A549 treated with ZK216348 at 1 μM for 4 hours (cell line): Measurements from ENCODE around the gene DNAJB4. TPM values are rescaled to one million over a fixed set of nuclear protein-coding genes. Genes with fewer than 3 reads are reported as not detected.

Source experiments
- total RNA-seq: library from RNA; stranded (reverse); fragments of 200-300 nt; extraction: Qiagen RNA extraction; gene quantifications from 5 replicates; pipeline ENCODE4 v1.2.3, GENCODE V29; 2022; ENCODE audit warnings: low read depth

The DNAJB4 gene
- total RNA-seq: 36.5 to 92.4 TPM (median 41.4 TPM) in 5 replicates

DNA sequence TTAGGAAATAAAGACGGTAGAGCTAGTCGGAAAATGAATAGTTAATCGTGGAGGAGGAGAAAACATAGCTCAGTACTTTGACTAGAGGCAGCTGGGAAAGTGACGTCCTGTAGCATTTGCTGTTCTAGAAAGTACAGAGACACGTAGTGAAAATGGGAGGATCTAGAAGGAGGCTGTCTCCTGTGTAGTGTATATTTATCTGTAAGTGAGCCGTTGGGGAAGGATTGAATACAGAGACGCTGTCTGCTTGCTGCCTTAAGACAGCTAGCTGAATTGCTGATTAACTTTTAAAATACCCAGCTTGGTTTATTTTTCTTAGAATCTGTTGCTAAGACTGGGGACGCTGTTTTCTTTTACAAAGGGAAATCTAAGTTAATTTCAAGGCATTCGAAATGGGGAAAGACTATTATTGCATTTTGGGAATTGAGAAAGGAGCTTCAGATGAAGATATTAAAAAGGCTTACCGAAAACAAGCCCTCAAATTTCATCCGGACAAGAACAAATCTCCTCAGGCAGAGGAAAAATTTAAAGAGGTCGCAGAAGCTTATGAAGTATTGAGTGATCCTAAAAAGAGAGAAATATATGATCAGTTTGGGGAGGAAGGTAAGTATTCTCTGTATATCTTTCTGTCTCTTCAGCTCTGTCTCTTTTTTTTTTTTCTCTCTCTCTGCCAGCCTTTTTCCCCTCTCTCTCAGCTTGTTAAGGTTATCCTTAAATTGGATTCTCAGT lies at the start of gene DNAJB4:
Gene DNAJB4, plus strand, starts transcription at position 221 of the 729 bp plus-strand sequence. Its CDS starts 172 bp downstream, at position 393.

DNA sequence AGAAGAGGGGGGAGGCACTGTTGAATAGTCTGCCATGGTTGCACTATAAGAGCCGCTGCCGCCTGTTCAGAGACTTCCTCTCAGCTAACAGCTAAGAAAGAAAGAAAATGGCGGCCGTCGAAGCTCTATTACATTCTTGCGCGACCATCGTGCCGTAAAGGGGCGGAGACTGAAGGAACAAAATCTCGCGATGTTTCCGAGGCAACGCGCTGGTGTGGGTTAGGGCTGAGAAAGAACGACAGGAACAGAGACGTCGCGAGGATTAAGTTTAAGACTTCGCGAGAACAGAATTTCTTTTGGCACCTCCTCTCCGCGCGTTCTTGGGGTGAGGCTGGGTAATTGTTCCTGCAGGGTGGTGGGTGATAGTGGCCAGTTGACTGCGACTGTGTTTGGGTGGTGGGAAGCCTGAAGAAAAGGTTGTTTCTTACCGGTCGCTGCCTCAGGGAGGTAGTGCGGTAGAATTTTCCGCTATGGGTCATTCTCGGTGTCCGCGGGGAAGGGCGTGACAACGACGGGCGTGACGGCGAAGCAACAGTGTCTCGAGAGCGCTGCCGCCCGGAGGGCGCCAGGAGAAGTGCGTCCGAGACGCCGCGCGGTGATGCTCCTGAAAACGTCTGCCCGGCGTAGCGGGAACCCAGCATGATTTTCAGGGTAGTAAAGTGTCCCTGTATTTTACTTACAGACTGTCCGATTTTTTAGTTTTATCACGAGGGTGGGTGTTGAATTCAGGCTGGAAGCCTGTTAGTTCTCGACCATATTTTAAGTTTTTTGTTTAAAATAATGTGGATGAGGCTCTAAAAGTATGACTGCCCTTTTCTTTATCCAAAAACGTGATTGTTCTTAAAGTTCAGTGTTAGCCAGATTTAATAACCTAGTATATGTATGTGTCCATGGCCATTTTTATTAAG lies 25.5 kb upstream of the DNAJB4 start, which contains the start of gene FUBP1:
Gene FUBP1, minus strand, starts transcription at position 104 of the 908 bp plus-strand sequence. Its CDS starts 68 bp downstream, at position 36.

DNA sequence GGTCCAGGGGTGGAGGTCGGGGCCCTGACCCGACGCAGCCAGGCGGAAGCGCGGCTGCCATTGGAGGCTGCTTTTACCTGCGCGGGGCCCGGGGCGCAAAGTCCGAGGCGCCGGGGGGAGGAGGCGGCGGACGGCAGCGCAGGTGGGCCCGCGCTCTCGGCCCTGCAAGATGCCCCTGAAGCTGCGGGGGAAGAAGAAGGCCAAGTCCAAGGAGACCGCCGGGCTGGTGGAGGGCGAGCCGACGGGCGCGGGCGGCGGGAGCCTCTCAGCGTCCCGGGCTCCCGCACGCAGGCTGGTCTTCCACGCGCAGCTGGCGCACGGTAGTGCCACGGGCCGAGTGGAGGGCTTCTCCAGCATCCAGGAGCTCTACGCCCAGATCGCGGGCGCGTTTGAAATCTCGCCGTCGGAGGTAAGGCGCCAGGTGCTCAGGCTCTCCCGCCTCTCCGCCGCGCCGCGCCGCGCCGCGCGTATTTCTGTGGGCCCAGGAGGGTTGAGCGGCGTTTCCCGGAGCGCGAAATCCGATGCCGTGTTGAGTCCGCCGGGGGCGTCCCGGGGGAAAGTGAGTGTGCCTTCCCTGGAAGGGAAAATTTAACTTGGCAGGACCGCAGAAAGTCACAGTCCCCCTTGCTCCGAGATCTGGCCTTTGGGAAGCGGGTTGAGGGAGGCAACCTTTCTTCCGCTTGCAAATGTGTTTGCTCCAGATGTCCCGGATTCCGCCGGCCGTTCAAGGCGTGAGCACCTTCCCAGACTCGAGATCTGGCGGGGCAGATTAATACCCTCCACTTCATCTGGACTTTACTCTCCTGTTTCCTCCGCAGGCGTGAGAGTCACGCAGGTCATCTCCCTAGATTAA lies 41.4 kb downstream of the DNAJB4 start, which contains the start of gene GIPC2:
Gene GIPC2, plus strand, starts transcription at position 41 of the 853 bp plus-strand sequence. Its CDS starts 129 bp downstream, at position 170.

Other genes with a start within 250 kb of the DNAJB4 start
- gene USP33, start 245.1 kb upstream of the DNAJB4 start, total RNA-seq: 12.3 to 19.5 TPM (median 18.6 TPM) in 5 replicates
- 3.5 to 7.8 TPM (median 6.5 TPM) in 5 replicates for gene MIGA1, start 225.3 kb upstream of the DNAJB4 start, total RNA-seq
- 5.0 to 15.4 TPM (median 7.0 TPM) in 5 replicates for gene NEXN, start 116.3 kb upstream of the DNAJB4 start, total RNA-seq
- 97.2 to 146 TPM (median 110 TPM) in 5 replicates for gene FUBP1, start 25.9 kb upstream of the DNAJB4 start, total RNA-seq
- 0.07 to 0.08 TPM in 2 of 5 replicates, not detected in the others for gene GIPC2, start 41.0 kb downstream of the DNAJB4 start, total RNA-seq